ENCODE data around the gene BOD1L1.
"Not testable (repeated sequence)": the region's sequence is repeated elsewhere in the genome, so short reads cannot be mapped to it uniquely, and the experiment has no call there.

Gene BOD1L1

DNA sequence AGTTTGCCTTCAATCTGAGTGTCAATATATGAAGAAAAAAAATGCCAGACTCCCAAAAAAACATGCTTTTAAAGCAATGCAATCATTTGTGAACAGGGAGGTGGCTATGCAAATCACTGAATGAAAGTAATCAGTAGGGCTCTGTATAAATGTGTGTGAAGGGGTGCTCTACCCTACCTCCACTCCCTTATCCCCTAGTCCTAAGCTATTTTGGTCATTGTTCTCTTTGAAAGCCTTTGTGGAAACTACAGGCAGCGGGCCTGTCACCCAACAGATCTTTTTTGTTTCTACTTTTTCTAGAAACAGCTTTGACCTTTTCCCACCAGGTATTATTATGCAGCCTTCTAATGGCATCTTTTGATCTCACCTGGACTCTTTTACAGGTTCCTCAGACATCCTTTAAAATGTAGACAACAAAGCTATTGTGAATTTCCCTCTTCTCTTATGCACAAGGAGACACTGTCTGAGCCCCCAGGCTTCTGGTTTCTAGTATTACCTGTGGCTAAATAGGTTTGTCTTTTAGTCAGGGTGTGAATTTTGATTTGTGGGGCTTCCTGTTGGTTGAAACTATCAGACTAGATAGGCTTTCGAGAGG, 9.2 kb downstream of the BOD1L1 start:
- no peak for DNase-seq (ENCODE audit: low spot score)

GRCh38 chr4:13617801-13618200, 9.7 kb downstream of the BOD1L1 start:
- no peak for DNase-seq (ENCODE audit: low spot score)

DNA sequence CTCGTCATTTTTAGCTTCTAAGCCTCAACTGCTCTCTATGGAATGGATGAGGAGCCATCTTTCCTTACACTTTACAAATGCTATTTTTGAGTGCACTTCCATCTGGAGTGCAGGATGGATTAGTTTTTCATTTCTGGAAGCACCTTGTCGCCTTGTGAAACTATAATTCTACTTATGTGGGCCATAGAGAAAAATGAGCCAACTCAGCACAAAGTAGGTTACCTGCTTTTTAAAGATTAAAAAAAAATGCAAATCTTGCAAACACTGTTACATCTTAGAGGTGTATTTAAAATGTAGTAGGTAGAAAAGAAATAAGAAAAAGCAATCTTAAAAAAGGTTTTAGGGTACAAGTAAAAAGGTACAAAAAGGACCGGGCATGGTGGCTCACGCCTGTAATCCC, 10.9 kb downstream of the BOD1L1 start:
- no peak for DNase-seq (ENCODE audit: low spot score)

GRCh38 chr4:13615161-13615560, 12.4 kb downstream of the BOD1L1 start:
- peak; percentile 32 for DNase-seq (ENCODE audit: low spot score)

DNA sequence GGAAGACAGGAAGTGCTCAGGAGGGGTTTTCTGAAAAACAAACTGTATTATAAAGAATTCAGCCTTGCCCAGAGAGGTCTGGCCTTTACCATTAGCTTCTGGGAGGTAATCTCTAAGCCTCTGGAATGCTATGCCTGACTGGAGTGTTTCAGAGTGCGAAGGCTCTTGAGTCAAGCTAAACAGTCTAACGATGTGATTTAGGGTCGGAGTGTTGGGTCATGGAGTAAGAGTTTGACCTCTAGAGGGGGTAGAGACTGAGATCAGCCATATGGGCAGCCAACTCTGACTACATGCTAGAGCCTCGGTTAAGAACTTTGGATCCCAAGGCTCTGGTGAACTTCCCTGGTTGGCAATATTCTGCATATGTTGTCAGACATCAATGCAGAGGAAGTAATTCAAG, 15.0 kb downstream of the BOD1L1 start:
- no peak for DNase-seq (ENCODE audit: low spot score)

DNA sequence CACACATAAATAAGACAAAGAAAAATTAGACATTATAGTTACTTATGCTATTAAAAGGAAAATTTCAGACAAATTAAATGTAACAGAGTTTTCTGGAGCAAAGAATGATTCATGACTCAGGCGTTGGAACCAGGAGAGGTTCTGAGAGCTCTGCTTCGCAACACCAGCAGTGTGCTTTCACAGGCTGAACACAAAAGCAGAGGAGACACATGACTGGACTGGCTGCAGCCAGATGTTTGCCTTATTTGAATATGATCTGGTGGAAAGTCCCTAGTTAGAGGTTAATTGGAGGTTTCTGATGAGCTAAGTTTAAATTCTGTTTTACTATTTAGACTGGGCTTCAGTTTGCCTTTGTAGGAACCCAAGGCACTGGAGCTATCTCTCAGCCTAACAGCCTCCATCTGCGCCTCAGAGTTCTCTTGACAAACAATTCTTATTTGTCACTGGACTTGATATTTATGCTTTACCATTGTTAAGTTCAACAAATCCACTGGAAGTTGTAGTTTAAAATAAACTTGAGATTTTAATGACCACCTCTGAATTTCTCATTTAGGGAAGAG, 16.2 kb downstream of the BOD1L1 start:
- peak; percentile 12 for DNase-seq (ENCODE audit: low spot score)

DNA sequence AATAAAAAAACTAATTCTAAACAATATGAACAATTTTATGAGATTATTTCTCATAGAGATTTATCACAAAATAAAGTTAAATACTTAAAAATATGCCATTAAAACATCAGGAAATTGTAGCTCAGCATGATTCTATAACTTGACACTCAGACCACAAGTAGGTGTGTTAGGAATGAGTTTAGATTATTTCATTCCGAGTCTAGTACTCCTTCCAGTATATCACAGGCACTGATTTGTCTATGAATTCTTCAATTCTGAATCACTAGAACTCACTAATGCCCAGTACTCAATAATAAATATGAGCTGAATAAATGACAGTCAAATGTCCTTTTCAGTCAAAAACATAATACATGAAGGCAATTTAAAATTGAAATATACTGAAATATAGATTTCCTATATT, 22.2 kb downstream of the BOD1L1 start:
- DNase-seq (ENCODE audit: low spot score) = no peak

DNA sequence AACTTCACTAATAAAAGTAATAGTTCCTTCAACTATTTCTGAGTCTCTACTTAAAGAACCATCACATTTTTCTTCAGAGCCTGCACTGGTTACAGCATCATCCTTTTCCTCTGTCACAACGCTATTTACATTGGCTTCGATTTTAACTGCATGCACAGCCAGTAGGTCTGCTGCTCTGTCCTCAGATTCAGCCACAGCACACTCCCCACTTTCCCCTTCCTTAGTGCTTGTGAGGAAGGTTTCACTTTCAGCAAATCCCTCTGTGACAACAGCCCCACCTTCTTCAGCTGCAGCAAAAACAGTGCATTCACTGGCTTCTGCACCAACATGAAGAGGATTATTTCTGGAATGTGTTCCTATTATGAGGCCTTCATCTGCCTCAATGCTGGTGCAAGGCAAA, 25.7 kb downstream of the BOD1L1 start:
- DNase-seq (ENCODE audit: low spot score) = no peak

DNA sequence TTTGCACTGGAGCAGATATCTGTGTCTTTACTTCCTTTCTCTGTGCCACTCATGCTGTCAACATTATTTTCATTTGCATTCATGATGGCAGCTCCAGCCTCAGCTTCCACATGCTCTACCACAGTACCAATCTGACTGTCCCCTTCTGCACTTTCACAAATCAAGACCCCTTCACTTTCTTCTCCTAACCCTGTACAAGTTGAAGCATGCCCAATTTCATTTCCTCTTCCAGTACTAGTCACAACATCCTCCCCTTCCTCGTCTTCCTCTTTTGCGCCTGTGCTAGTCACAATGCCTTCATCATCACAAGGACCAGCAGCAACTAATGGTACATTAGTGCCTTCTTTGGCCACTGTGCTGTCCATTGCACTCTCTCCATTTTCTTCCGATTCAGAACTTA, 26.5 kb downstream of the BOD1L1 start:
- DNase-seq (ENCODE audit: low spot score) = no peak

DNA sequence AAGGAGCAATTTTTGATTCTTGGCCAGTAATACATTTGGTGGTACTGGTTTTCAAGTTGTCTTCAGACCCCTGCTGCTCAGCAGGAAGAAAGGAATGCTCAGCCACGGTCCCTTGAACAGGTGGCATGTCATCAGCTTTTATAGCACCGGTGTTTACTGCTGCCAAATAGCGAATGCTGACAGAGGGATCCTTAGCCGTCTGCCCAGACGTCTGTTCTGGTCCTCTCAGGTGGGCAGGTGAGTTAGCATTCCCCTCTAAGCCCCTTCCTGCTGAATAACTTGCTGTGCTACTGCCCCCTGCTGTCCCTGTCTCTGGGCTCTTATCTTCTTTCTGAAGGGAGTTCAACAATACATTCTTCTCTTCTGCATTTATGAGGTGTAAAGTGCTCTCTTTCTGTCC, 28.4 kb downstream of the BOD1L1 start:
- no peak for DNase-seq (ENCODE audit: low spot score)

DNA sequence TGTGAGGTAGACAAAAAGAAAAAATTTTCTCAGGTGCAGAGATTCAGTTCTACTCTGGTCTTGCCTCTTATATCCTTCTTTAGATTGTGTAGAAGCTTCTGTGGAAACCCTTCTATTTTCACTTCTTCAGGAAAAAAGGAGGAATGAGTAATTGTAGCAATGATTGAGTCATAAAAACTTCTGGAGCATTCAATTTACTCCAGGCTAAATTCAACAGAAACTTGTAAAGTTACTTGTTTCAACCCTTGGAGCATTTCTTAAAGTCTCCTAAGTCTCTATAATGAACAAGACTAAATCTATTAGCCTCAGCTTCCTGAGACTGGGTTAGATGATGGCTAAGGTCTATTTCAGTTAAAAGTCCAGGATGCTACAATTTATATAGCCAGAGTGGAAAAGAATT, 29.9 kb downstream of the BOD1L1 start:
- no peak for DNase-seq (ENCODE audit: low spot score)

DNA sequence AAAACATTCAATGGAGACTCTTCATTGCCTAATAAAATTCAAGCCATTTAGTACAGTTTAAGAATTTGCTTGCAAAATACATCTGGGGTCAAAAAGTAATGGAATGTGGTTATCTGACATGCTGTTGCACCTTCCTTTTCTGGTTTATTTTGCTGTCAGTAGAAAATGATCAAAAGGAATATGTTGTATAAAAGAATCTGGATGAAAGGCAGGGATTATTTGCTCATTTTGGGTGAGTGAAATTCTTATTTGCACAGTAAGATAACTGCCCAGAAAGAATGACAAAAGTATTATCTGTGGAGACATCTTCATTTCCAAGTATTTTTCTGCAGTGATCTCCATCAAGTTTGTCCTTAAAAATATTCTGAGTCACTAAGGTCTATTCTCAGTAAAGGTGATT, 30.4 kb downstream of the BOD1L1 start:
- no peak for DNase-seq (ENCODE audit: low spot score)

DNA sequence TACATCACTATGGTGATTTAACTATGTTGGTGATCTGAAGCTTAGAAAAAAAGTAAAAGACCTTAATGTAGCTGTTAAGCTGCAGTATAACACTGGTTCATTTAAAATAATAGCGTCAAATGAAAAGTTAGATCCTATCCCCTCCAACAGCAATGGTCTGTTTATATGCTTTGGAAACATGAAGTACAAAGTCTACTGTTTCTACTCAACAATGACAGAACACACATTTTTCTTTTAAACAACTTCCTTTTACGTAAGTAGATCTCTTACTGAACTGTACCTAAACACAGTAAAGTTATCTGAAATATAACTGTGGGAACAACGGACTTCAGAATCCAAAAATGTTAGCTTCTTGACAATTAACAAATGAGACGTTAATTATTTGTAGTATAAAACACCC, 35.3 kb downstream of the BOD1L1 start:
- DNase-seq (ENCODE audit: low spot score) = no peak

DNA sequence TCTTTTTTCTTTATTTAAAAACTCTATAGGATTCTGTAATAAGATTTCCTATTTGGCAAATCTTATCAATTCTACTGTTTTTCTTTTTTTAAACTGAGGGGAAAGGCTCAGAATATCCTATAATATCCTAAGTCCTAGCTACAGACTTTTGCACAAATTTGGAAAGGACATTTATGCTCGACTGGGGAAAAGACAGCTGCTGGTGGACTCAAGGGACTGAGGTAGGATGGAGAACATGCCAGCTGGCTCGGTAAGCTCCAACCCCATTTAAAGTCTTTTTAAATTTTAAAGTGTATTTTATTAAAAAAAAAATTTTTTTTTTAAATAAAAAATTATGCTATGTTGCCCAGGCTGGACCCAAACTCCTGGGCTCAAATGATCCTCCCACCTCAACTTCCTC, 36.8 kb downstream of the BOD1L1 start:
- DNase-seq (ENCODE audit: low spot score) = no peak

DNA sequence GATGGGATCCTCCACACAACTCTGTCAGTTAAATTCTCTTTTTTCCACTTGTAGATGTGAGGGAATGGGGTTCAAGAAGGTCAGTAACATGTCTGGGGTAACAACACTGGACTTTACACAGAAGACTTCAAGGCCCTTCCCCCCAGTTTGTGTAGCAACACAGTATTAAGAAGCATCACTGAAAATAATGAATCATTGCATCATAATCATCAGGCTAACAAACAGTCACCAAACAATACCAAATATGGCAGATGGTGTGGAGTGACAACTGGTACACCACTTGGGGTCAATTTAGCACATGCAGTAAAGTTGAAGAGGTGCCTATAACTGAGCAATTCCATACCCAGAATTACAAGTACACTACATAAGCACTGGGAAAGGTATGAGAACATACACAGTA, 38.6 kb downstream of the BOD1L1 start:
- no peak for DNase-seq (ENCODE audit: low spot score)

GRCh38 chr4:13584481-13584880, 43.0 kb downstream of the BOD1L1 start:
- no peak for DNase-seq (ENCODE audit: low spot score)

- no peak for DNase-seq (ENCODE audit: low spot score)
These were observed 47.5 kb downstream of the BOD1L1 start for GRCh38 chr4:13580036-13580435.

DNA sequence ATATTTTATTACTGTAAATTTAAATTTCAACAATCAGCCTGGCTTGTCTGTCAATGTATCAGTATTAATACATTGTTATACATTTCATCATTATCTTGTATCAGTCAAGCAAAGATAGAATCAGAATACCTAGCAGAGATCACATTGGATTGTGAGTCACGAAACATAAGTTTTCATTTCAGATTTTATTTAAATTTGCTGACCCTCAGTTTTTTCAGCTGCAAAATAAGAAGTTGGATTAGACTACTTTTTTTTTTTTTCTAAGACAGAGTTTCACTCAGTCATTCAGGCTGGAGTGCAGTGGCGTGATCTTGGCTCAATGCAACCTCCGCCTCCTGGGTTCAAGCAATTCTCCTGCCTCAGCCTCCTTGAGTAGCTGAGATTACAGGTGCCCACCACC, 49.9 kb downstream of the BOD1L1 start:
- DNase-seq (ENCODE audit: low spot score) = no peak

DNA sequence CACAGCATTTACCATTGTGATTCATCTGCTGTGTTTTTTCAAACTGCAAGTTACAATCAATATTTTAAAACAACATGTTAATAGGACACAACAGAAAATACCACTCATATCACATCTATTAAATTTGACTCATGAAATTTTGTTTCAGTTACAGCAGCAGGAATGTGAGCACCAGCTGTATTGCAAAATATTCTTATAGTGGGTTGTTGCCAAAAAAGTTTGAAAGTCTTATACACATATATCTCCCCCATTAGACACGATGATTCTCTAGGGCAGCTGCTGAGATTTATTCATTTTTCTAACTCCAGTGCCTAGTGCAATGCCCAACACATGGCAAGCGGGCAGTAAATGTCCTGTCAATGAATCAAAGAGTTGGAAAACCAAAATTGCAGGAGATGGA, 56.6 kb downstream of the BOD1L1 start:
- DNase-seq (ENCODE audit: low spot score) = no peak

- no peak for DNase-seq (ENCODE audit: low spot score)
These were observed 60.4 kb downstream of the BOD1L1 start for GRCh38 chr4:13567125-13567524.

DNA sequence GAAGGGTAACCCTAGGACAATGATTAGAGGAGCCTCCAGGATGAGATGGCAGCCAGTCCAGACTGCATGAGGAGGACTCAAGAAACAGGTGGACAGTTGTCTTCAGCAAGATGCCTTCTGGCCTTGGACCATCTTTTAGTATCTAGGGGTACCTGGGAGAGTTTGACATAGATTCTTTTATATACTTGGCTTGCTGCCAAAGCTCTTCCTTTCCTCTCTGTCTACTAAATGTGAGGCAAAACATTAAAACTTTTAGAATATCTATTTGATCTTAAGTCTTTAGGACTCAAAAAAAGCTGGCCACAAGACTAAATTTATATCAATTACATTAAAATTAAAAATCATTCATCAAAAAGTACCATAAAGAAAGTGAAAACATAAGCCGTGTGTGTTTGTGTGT, 64.6 kb downstream of the BOD1L1 start:
- DNase-seq (ENCODE audit: low spot score) = no peak

DNA sequence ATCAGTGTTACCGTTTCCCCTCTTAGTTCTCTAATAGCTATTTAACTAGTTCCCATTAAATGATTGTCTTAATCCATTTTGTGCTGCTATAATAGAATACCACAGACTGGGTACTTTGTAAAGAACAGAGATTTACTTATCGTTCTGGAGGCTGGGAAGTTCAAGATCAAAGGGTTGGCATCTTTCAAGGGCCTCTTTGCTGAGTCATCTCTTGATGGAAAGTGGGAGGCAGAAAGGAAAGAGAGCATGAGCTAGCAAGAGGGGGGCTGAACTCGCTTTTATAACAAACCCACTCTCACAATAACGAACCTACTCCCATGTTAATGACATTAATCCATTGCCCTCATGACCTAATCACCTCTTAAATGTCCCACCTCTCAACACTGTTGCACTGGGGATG, 65.9 kb downstream of the BOD1L1 start:
- no peak for DNase-seq (ENCODE audit: low spot score)

- DNase-seq (ENCODE audit: low spot score) = not testable (repeated sequence)
These were observed 67.4 kb downstream of the BOD1L1 start for GRCh38 chr4:13560111-13560510.

DNA sequence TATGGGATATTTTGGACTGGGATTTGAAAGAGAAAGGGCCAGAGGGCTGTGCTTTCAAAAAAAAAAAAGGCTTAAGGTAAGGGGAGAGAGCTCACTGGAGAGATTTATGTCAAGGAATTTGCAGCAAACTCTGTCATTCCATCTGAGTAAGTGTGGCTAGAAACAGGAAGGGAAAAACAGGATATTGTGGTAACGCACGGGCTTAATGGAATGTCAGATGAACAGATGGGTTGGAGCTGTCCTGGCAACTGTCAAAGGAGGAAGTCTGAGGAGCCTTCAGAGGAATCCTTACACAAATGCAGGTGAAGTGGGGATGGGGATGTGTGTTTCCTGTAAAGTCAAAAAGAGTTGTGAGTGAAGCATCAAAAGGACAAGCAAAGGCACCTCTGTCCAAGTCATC, 68.1 kb downstream of the BOD1L1 start:
- DNase-seq (ENCODE audit: low spot score) = no peak

DNA sequence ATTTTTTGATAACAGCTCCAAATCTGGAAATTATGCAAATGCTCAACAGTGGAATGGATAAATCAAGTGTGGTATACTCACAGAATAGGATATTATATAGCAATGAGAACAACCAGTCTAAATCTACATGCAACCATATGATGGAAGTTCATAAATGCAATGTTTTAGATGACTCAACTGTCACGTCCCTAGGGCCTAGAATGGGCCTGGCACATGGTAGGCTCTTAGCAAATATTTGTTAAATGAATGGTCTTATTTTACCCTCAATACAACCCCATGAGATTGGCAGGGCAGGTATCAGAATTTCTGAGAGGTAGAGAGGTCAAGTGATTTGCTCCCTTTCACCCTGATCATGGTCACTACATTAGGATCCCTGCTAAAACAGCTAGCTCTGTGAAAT, 68.6 kb downstream of the BOD1L1 start:
- DNase-seq (ENCODE audit: low spot score) = no peak

Data from activated CD4-positive, alpha-beta T cell treated with anti-CD3 and anti-CD28 coated beads, Interleukin-2, Interleukin-4, amounts not matched to agents 100 ng/mL and 50 ng/mL, durations not matched to agents 16 hours and 8 hours (primary cell).